Measurements from ENCODE around the gene LAMC2. TPM values are rescaled to one million over a fixed set of nuclear protein-coding genes. Genes with fewer than 3 reads are reported as not detected.

LAMC2 gene
- total and polyA plus RNA-seq, 2 donors (not counting 1 experiment from before 2014, with no cell fraction given), result 0.99 to 3.9 TPM

DNA sequence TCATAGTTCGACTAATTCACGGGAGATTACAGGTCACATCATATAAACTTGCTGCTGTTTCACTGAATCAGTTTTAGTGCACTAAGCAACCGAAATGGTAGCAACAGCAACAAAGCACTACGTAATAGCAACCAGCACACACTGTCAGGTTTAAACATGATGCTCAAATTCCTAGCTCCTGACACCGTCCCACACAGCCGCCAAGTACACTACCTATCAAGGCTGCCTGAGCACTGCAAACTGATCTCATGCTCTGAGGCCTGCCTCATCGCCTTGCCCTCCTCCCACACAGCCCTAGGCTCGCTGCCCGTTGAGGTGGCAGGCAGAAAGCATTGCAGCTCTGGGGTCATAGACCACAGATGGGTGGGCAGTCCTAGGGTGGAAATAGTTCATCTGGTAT is 12.4 kb downstream of the LAMC2 start:
- Histone ChIP-seq H3K9me3 (ENCODE audit: control insufficient read depth, insufficient read depth, low read depth, low read length) (no peaks in the 10 kb centered on the region), H3K9ac (ENCODE audit: insufficient read depth, low read length) (no peak overlapping the region), H3K36me3 (ENCODE audit: control insufficient read depth, insufficient read depth, low read length) (no peaks in the 10 kb centered on the region), H4K20me1 (ENCODE audit: control insufficient read depth, extremely low read depth, insufficient read depth, low read length) (no peaks in the 10 kb centered on the region), H2AFZ (ENCODE audit: low read length) (no peak overlapping the region), H3K79me2 (ENCODE audit: control insufficient read depth, insufficient read depth, low read length) (no peaks in the 10 kb centered on the region), H3K4me2 (ENCODE audit: extremely low read depth, insufficient read depth, low read length) (no peak overlapping the region), H3K27me3 (ENCODE audit: control insufficient read depth, insufficient read depth, low read length) (no peaks in the 10 kb centered on the region), H3K4me1 (ENCODE audit: control insufficient read depth, extremely low read depth, insufficient read depth, low read length) (no peaks in the 10 kb centered on the region), H3K27ac (ENCODE audit: insufficient read depth, low read length) (no peak overlapping the region), H3K4me3 (replicated peaks in 1 of 4; ENCODE audit: control extremely low read depth in 1 of 4, insufficient read depth in 1 of 4, low read depth in 3 of 4, low read length in 4 of 4) (no peak overlapping the region)
- TF ChIP-seq CTCF (conservative IDR thresholded peaks at IDR 0.05 in 1 of 2, IDR thresholded peaks at IDR 0.05 in 1 of 2; ENCODE audit: low read depth in 1 of 2, low read length in 2 of 2) (no peak), EZH2 (IDR thresholded peaks at IDR 0.05; ENCODE audit: low read length, missing control alignments) (no peak)
- peak; percentile 48 to 99 for DNase-seq (ENCODE audit: low read depth in 2 of 2)

DNA sequence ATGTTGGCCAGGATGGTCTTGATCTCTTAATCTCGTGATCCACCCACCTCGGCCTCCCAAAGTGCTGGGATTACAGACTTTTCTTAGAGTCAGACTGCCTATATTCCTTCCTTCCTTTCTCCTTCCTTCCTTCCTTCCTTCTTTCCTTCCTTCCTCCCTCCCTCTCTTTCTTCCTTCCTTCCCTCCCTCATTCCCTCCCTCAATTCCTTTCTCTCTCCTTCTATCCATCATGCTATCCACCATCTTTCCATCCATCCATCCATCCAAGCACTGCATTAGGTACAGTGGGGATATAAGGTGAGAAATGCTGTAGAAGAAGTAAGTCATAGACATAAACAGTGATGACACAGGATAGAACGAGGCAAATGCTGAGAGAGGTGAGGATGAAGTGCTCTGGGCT is 13.2 kb downstream of the LAMC2 start:
- H3K9ac ChIP-seq (ENCODE audit: insufficient read depth, low read length), result no peak overlapping the region
- H3K4me2 ChIP-seq (ENCODE audit: extremely low read depth, insufficient read depth, low read length), result no peak overlapping the region
- no peak for TF ChIP-seq CTCF (conservative IDR thresholded peaks at IDR 0.05 in 1 of 2, IDR thresholded peaks at IDR 0.05 in 1 of 2; ENCODE audit: low read depth in 1 of 2, low read length in 2 of 2)
- TF ChIP-seq EZH2 (IDR thresholded peaks at IDR 0.05; ENCODE audit: low read length, missing control alignments), result no peak
- H3K4me1 ChIP-seq (ENCODE audit: control insufficient read depth, extremely low read depth, insufficient read depth, low read length), result no peaks in the 10 kb centered on the region
- no peaks in the 10 kb centered on the region for H3K9me3 ChIP-seq (ENCODE audit: control insufficient read depth, insufficient read depth, low read depth, low read length)
- no peak for DNase-seq (ENCODE audit: low read depth in 2 of 2)
- no peaks in the 10 kb centered on the region for H3K27me3 ChIP-seq (ENCODE audit: control insufficient read depth, insufficient read depth, low read length)
- no peaks in the 10 kb centered on the region for H3K36me3 ChIP-seq (ENCODE audit: control insufficient read depth, insufficient read depth, low read length)
- H3K4me3 ChIP-seq (replicated peaks in 1 of 4; ENCODE audit: control extremely low read depth in 1 of 4, insufficient read depth in 1 of 4, low read depth in 3 of 4, low read length in 4 of 4), result no peak overlapping the region
- no peak overlapping the region for H3K27ac ChIP-seq (ENCODE audit: insufficient read depth, low read length)
- H3K79me2 ChIP-seq (ENCODE audit: control insufficient read depth, insufficient read depth, low read length), result no peaks in the 10 kb centered on the region
- H4K20me1 ChIP-seq (ENCODE audit: control insufficient read depth, extremely low read depth, insufficient read depth, low read length), result no peaks in the 10 kb centered on the region
- no peak overlapping the region for H2AFZ ChIP-seq (ENCODE audit: low read length)

DNA sequence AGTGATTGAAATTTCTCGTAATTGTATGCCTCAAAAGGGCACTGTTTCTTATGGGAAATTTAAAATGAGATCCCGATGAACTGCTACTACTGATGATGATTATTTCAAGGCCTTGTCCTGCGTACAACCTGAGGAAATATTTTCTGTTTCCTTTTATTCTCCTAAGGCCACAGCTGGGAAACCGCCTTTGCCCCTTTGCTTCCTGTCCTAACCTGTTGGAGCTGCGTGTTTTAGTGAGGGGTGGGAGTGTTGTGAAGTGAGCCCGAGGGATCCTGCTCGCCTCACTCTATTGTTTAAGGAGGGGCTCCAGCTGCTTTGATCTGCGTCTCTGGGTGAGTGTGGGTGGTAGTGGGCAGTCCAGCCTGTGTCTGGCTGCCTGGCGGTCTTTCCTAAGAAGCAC is 14.4 kb downstream of the LAMC2 start:
- Histone ChIP-seq H3K4me1 (ENCODE audit: control insufficient read depth, extremely low read depth, insufficient read depth, low read length) (no peaks in the 10 kb centered on the region), H2AFZ (ENCODE audit: low read length) (no peak overlapping the region), H3K4me3 (replicated peaks in 1 of 4; ENCODE audit: control extremely low read depth in 1 of 4, insufficient read depth in 1 of 4, low read depth in 3 of 4, low read length in 4 of 4) (no peak overlapping the region), H4K20me1 (ENCODE audit: control insufficient read depth, extremely low read depth, insufficient read depth, low read length) (no peaks in the 10 kb centered on the region), H3K36me3 (ENCODE audit: control insufficient read depth, insufficient read depth, low read length) (no peaks in the 10 kb centered on the region), H3K9me3 (ENCODE audit: control insufficient read depth, insufficient read depth, low read depth, low read length) (no peaks in the 10 kb centered on the region), H3K27ac (ENCODE audit: insufficient read depth, low read length) (no peak overlapping the region), H3K79me2 (ENCODE audit: control insufficient read depth, insufficient read depth, low read length) (no peaks in the 10 kb centered on the region), H3K9ac (ENCODE audit: insufficient read depth, low read length) (no peak overlapping the region), H3K27me3 (ENCODE audit: control insufficient read depth, insufficient read depth, low read length) (no peaks in the 10 kb centered on the region), H3K4me2 (ENCODE audit: extremely low read depth, insufficient read depth, low read length) (no peak overlapping the region)
- DNase-seq (ENCODE audit: low read depth in 2 of 2), result no peak
- TF ChIP-seq CTCF (conservative IDR thresholded peaks at IDR 0.05 in 1 of 2, IDR thresholded peaks at IDR 0.05 in 1 of 2; ENCODE audit: low read depth in 1 of 2, low read length in 2 of 2) (no peak), EZH2 (IDR thresholded peaks at IDR 0.05; ENCODE audit: low read length, missing control alignments) (no peak)
